SK-N-MC (cell line): ENCODE measurements around the gene ZNF181.

Experiments used
- EZH2 ChIP-seq: fragments of 200-600 bp; sonication (generic); IDR thresholded peaks from one replicate; pipeline ENCODE4 v1.6.1; 2017; ENCODE audit warnings: antibody characterized with exemption
- FOXP2 ChIP-seq: optimal IDR thresholded peaks from 2 replicates; pipeline ENCODE3; 2011; ENCODE audit warnings: mild to moderate bottlenecking, moderate library complexity; ENCODE audit not compliant: insufficient read depth; ENCODE audit errors: extremely low read length, control extremely low read depth
- POLR2AphosphoS5 ChIP-seq: IDR thresholded peaks from 2 replicates; pipeline ENCODE4 v1.6.1; 2012; ENCODE audit warnings: mild to moderate bottlenecking, low read depth, low read length, borderline replicate concordance

- TF ChIP-seq EZH2, result no peak
- no peak for TF ChIP-seq POLR2AphosphoS5
- TF ChIP-seq FOXP2, result no peak
Measured at GRCh38 chr19:34759218-34759917, 25.3 kb downstream of the ZNF181 start.
